Esophagus muscularis mucosa (tissue), 4 donors: ENCODE measurements around the gene KRT6B.
"Not testable (repeated sequence)": the region's sequence is repeated elsewhere in the genome, so short reads cannot be mapped to it uniquely, and the experiment has no call there.

Source experiments
- EP300 ChIP-seq: sonication (generic); formaldehyde crosslinking; IDR thresholded peaks from one replicate; pipeline ENCODE4 v1.6.1; 2017; ENCODE audit warnings: antibody characterized with exemption
- POLR2A ChIP-seq: fragments of 450-650 bp; IDR thresholded peaks from one replicate; pipeline ENCODE4 v1.6.1; 2017; ENCODE audit warnings: antibody characterized with exemption, moderate library complexity, mild to moderate bottlenecking, low read depth
- POLR2AphosphoS5 ChIP-seq, 2 donors: sonication (generic); formaldehyde crosslinking; IDR thresholded peaks; one replicate each; pipeline ENCODE4 v1.6.1; 2017; ENCODE audit warnings: antibody characterized with exemption in 2 of 2
- TF ChIP-seq, protein P1 (sequence below), 3 experiments: fragments of 200-600 bp in 2 of 3; fragments of 450-650 bp in 1 of 3; sonication (generic) in 2 of 3; IDR thresholded peaks; one replicate each; pipeline ENCODE4 v1.5.1; 2017 to 2019; ENCODE audit warnings: antibody characterized with exemption in 3 of 3, mild to moderate bottlenecking in 2 of 3, moderate library complexity in 1 of 3

GRCh38 chr12:52500574-52500973, 48.6 kb upstream of the KRT6B start:
- TF ChIP-seq, protein P1, sequence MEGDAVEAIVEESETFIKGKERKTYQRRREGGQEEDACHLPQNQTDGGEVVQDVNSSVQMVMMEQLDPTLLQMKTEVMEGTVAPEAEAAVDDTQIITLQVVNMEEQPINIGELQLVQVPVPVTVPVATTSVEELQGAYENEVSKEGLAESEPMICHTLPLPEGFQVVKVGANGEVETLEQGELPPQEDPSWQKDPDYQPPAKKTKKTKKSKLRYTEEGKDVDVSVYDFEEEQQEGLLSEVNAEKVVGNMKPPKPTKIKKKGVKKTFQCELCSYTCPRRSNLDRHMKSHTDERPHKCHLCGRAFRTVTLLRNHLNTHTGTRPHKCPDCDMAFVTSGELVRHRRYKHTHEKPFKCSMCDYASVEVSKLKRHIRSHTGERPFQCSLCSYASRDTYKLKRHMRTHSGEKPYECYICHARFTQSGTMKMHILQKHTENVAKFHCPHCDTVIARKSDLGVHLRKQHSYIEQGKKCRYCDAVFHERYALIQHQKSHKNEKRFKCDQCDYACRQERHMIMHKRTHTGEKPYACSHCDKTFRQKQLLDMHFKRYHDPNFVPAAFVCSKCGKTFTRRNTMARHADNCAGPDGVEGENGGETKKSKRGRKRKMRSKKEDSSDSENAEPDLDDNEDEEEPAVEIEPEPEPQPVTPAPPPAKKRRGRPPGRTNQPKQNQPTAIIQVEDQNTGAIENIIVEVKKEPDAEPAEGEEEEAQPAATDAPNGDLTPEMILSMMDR (IDR thresholded peaks at IDR 0.05), result not testable (repeated sequence)
- TF ChIP-seq EP300; POLR2AphosphoS5 (IDR thresholded peaks at IDR 0.05); POLR2A: not testable (repeated sequence)
